Femur (tissue), 1 donor: ENCODE measurements around the gene IRF5.

Experiments
- DNase-seq: peaks from one replicate; pipeline ENCODE4 v3.0.0-alpha.2; 2017

Gene IRF5

GRCh38 chr7:128937647-128938543 lies at the start of gene IRF5:
Gene IRF5, plus strand, starts transcription at chr7:128937927. Its CDS starts 4,155 bp downstream, at chr7:128942082.
- no peak for DNase-seq

- no peak for DNase-seq
Measured at GRCh38 chr7:128888039-128888755, 49.5 kb upstream of the IRF5 start.

- DNase-seq: no peak
Measured at GRCh38 chr7:128888756-128889095, 49.0 kb upstream of the IRF5 start.

- no peak for DNase-seq
Measured at GRCh38 chr7:128889121-128889520, 48.6 kb upstream of the IRF5 start.

- DNase-seq: no peak
Measured at GRCh38 chr7:128890306-128891109, 47.2 kb upstream of the IRF5 start.

- no peak for DNase-seq
Measured at GRCh38 chr7:128891110-128891941, 46.4 kb upstream of the IRF5 start.

- DNase-seq: no peak
Measured at GRCh38 chr7:128891942-128892269, 45.8 kb upstream of the IRF5 start.

- DNase-seq: no peak
Measured at GRCh38 chr7:128892521-128893250, 45.0 kb upstream of the IRF5 start.

- DNase-seq: no peak
Measured at GRCh38 chr7:128893251-128894100, 44.3 kb upstream of the IRF5 start.

- DNase-seq: no peak
Measured at GRCh38 chr7:128894101-128894440, 43.7 kb upstream of the IRF5 start.

- DNase-seq: no peak
Measured at GRCh38 chr7:128895320-128895719, 42.4 kb upstream of the IRF5 start.

GRCh38 chr7:128899392-128899791 lies 38.3 kb upstream of the IRF5 start:
- no peak for DNase-seq

GRCh38 chr7:128900237-128900636 lies 37.5 kb upstream of the IRF5 start:
- no peak for DNase-seq

GRCh38 chr7:128902761-128903585 lies 34.8 kb upstream of the IRF5 start:
- peak; percentile 10 for DNase-seq

- peak; percentile 14 for DNase-seq
Measured at GRCh38 chr7:128903621-128904361, 33.9 kb upstream of the IRF5 start.

- peak; percentile 13 for DNase-seq
Measured at GRCh38 chr7:128904381-128905197, 33.1 kb upstream of the IRF5 start.

GRCh38 chr7:128906001-128906765 lies 31.5 kb upstream of the IRF5 start:
- no peak for DNase-seq
